ENCODE results near the gene SPX. TPM values are rescaled to one million over a fixed set of nuclear protein-coding genes. Genes with fewer than 3 reads are reported as not detected.
A peak's percentile ranks its signal among the peaks of the same experiment; 100 is the strongest.

SPX gene
- polyA plus RNA-seq, 12 donors = 9.0 to 52.6 (median 33.3) TPM; not detected in 1

- peak; percentile 19 for DNase-seq
Measured at GRCh38 chr12:21528953-21529352, 2.9 kb downstream of the SPX start.

GRCh38 chr12:21529456-21529855, 3.4 kb downstream of the SPX start:
- no peak for DNase-seq

- DNase-seq = no peak
Measured at GRCh38 chr12:21538061-21538653, 12.1 kb downstream of the SPX start.

GRCh38 chr12:21539797-21540196, 13.7 kb downstream of the SPX start:
- no peak for DNase-seq

- DNase-seq = no peak
Measured at GRCh38 chr12:21541773-21542172, 15.7 kb downstream of the SPX start.

- no peak for DNase-seq
Measured at GRCh38 chr12:21542403-21542802, 16.3 kb downstream of the SPX start.

GRCh38 chr12:21543151-21543550, 17.1 kb downstream of the SPX start:
- no peak for DNase-seq

GRCh38 chr12:21545557-21545956, 19.5 kb downstream of the SPX start:
- no peak for DNase-seq

GRCh38 chr12:21546716-21547115, 20.6 kb downstream of the SPX start:
- DNase-seq = no peak

GRCh38 chr12:21547437-21547836, 21.3 kb downstream of the SPX start:
- no peak for DNase-seq

- DNase-seq = peak; percentile 75
Measured at GRCh38 chr12:21551841-21552465, 25.9 kb downstream of the SPX start.

GRCh38 chr12:21552635-21553328, 26.7 kb downstream of the SPX start:
- no peak for DNase-seq

GRCh38 chr12:21553329-21553675, 27.2 kb downstream of the SPX start:
- peak; percentile 40 for DNase-seq

GRCh38 chr12:21558100-21558679, 32.1 kb downstream of the SPX start:
- no peak for DNase-seq

GRCh38 chr12:21559855-21560569, 33.9 kb downstream of the SPX start:
- DNase-seq = no peak

GRCh38 chr12:21561158-21561557, 35.1 kb downstream of the SPX start:
- DNase-seq = no peak

- no peak for DNase-seq
Measured at GRCh38 chr12:21562859-21563258, 36.8 kb downstream of the SPX start.

- no peak for DNase-seq
Measured at GRCh38 chr12:21566223-21566906, 40.3 kb downstream of the SPX start.

- peak; percentile 15 for DNase-seq
Measured at GRCh38 chr12:21566907-21567394, 40.9 kb downstream of the SPX start.

GRCh38 chr12:21568115-21568514, 42.0 kb downstream of the SPX start:
- no peak for DNase-seq

- no peak for DNase-seq
Measured at GRCh38 chr12:21571046-21571445, 45.0 kb downstream of the SPX start.
